ENCODE results near the gene CDC37L1. TPM values are rescaled to one million over a fixed set of nuclear protein-coding genes. Genes with fewer than 3 reads are reported as not detected.

CDC37L1 gene
- total and polyA plus RNA-seq, 9 donors: 14.6 to 24.2 (median 20.7) TPM

DNA sequence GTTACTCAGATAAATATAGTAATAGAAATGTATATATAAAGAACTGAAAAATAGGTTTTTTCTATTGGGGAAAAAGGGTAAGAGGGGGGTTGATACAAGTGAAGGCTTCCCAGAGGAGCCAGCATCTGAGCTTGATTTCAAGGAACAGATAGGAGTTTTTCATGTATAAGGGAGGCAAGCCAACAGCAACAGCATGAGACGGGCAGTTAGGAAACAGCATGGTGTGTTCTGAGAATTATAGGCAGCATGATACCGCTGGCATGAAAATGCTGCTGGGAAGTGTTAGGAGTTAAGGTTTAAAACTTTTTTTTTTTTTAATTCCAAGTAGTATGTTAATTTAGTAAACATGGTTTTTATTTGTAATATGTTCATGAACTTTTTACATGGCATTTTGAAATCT, 9.7 kb downstream of the CDC37L1 start:
- WGBS, 3 donors: 31 to 54% (median 42%) methylated on average over 2 of the region's 2 CpGs
- TF ChIP-seq EP300 (IDR thresholded peaks at IDR 0.05): no peak
- no peak for TF ChIP-seq POLR2A (IDR thresholded peaks at IDR 0.05)
- TF ChIP-seq, protein P1, sequence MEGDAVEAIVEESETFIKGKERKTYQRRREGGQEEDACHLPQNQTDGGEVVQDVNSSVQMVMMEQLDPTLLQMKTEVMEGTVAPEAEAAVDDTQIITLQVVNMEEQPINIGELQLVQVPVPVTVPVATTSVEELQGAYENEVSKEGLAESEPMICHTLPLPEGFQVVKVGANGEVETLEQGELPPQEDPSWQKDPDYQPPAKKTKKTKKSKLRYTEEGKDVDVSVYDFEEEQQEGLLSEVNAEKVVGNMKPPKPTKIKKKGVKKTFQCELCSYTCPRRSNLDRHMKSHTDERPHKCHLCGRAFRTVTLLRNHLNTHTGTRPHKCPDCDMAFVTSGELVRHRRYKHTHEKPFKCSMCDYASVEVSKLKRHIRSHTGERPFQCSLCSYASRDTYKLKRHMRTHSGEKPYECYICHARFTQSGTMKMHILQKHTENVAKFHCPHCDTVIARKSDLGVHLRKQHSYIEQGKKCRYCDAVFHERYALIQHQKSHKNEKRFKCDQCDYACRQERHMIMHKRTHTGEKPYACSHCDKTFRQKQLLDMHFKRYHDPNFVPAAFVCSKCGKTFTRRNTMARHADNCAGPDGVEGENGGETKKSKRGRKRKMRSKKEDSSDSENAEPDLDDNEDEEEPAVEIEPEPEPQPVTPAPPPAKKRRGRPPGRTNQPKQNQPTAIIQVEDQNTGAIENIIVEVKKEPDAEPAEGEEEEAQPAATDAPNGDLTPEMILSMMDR (IDR thresholded peaks at IDR 0.05): no peak
- Histone ChIP-seq H3K4me3 (no peak overlapping the region), H3K4me1 (ENCODE audit: insufficient read depth) (peaks cover 16% of the 10 kb centered on the region), H3K27me3 (no peaks in the 10 kb centered on the region), H3K9me3 (no peaks in the 10 kb centered on the region), H3K36me3 (no peaks in the 10 kb centered on the region), H3K27ac (no peak overlapping the region)
- intact Hi-C loops (cut with DNase I): no loop called here
- DNase-seq: no peak

DNA sequence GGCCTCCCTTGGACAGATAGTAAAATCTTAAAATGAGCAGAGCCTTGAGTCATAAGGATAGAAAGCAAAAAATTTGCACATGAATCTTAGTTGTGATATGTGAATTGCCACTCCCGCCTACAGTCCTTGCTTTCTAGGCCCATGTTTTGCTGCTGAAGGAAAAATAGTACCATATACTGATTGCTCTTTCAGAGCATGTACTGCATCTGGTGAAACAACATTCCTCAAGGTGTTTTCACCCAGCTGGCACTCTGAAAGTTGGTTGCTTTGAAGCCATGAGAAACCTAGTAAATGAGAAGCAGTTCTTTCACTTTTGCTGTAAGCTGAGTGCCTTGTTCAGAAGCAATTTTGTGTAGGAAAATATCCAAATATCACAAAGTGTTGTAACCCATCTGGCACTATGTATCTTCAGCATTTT, 10.3 kb downstream of the CDC37L1 start:
- H3K4me1 ChIP-seq (ENCODE audit: insufficient read depth): peaks cover 16% of the 10 kb centered on the region
- H3K9me3 ChIP-seq: no peaks in the 10 kb centered on the region
- H3K27me3 ChIP-seq: no peaks in the 10 kb centered on the region
- H3K27ac ChIP-seq: no peak overlapping the region
- no peaks in the 10 kb centered on the region for H3K36me3 ChIP-seq
- H3K4me3 ChIP-seq: no peak overlapping the region
- intact Hi-C loops (cut with DNase I): loop anchor here in 1 of 4 donors (5.0 kb wide), 1 partner anchor 53 kb away; the partner anchor contains the start of gene AK3
- TF ChIP-seq, protein P1 (IDR thresholded peaks at IDR 0.05): no peak
- TF ChIP-seq POLR2A (IDR thresholded peaks at IDR 0.05): no peak
- no peak for TF ChIP-seq EP300 (IDR thresholded peaks at IDR 0.05)
- WGBS, 3 donors: 29 to 48% (median 31%) methylated on average over 1 of the region's 1 CpG
- DNase-seq: no peak

DNA sequence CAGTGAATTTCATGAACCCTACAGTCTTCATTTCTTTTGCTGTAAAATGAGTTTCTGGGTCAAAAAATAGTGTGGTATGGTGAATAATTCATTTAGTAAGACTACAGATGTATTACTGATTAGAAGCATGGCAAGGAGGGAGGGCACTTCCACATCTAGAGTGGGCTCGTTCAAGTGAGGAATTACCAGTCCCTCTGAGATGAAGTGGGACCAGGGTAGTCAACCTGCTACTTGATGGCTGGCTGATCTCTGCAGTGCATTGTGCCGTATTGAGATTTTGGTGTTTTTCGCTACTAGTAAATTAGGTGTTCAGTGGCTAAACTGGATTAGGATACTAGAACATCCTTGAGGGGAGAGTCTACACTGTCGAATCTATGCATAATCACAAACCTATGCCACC, 10.8 kb downstream of the CDC37L1 start:
- Histone ChIP-seq H3K4me3 (no peak overlapping the region), H3K4me1 (ENCODE audit: insufficient read depth) (peaks cover 15% of the 10 kb centered on the region), H3K9me3 (no peaks in the 10 kb centered on the region), H3K27ac (no peak overlapping the region), H3K36me3 (no peaks in the 10 kb centered on the region), H3K27me3 (no peaks in the 10 kb centered on the region)
- DNase-seq: no peak
- TF ChIP-seq EP300 (IDR thresholded peaks at IDR 0.05) (no peak), POLR2A (IDR thresholded peaks at IDR 0.05) (no peak)
- intact Hi-C loops (cut with DNase I): loop anchor here in 1 of 4 donors (5.0 kb wide), 1 partner anchor 52 kb away; the partner anchor contains the start of gene AK3
- 87 to 91% (median 89%) methylated on average over 4 of the region's 4 CpGs for WGBS, 3 donors

DNA sequence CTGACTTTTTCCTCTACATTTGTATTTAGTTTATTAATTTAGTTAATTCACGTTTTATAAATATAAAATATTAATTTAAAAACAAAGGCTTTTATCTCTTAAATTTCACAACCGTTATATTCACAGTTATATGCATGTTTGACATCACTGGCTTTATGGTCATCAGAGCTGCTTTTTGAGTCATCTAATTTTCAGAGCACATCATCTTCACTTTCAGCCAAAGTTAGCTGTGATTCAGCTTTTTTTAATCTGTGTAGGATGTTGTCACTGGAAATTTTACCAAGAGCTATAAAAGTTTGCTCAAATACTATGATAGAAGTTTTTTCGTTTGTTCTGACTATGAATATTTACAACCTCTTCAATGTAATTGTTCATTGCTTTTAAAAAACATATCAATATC, 12.4 kb downstream of the CDC37L1 start:
- TF ChIP-seq, protein P1 (IDR thresholded peaks at IDR 0.05): no peak
- TF ChIP-seq POLR2A (IDR thresholded peaks at IDR 0.05) (no peak), EP300 (IDR thresholded peaks at IDR 0.05) (no peak)
- intact Hi-C loops (cut with DNase I): loop anchor here in 1 of 4 donors (5.0 kb wide), 1 partner anchor 51 kb away; the partner anchor contains the start of gene AK3
- H3K4me3 ChIP-seq: no peak overlapping the region
- no peaks in the 10 kb centered on the region for H3K36me3 ChIP-seq
- H3K27me3 ChIP-seq: no peaks in the 10 kb centered on the region
- no peak for DNase-seq
- no peaks in the 10 kb centered on the region for H3K9me3 ChIP-seq
- no peak overlapping the region for H3K27ac ChIP-seq
- peaks cover 10% of the 10 kb centered on the region for H3K4me1 ChIP-seq (ENCODE audit: insufficient read depth)
- WGBS, 3 donors: 69 to 77% (median 70%) methylated on average over 3 of the region's 3 CpGs

DNA sequence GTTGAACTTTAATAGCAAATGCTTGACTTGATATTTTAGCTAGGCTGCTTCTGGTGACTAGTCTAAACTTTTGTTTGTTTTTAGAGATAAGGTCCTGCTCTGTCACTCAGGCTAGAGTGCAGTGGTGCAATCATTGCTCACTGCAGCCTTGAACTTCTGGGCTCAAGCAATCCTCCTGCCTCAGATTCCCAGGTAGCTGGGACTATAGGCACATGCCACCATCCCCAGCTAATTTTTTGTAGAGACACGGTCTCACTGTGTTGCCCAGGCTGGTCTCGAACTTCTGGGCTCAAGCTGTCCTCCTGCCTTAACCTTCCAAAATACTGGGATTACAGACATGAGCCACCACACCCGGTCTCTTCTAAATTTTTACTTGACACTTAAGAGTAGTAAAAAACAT, 20.7 kb downstream of the CDC37L1 start:
- WGBS, 3 donors: 79 to 82% (median 82%) methylated on average over 3 of the region's 3 CpGs
- H3K36me3 ChIP-seq: no peaks in the 10 kb centered on the region
- H3K27me3 ChIP-seq: no peaks in the 10 kb centered on the region
- TF ChIP-seq EP300 (IDR thresholded peaks at IDR 0.05): no peak
- peaks cover 2% of the 10 kb centered on the region for H3K4me1 ChIP-seq (ENCODE audit: insufficient read depth)
- intact Hi-C loops (cut with DNase I): no loop called here
- no peak overlapping the region for H3K4me3 ChIP-seq
- DNase-seq: no peak
- H3K9me3 ChIP-seq: no peaks in the 10 kb centered on the region
- no peak overlapping the region for H3K27ac ChIP-seq
